WI38 (cell line): ENCODE measurements around the gene SLC23A3.
A peak's percentile ranks its signal among the peaks of the same experiment; 100 is the strongest.

Experiments used
- H3K4me3 ChIP-seq: 2 replicates; pipeline ENCODE4 v1.5.1; 2011; ENCODE audit warnings: low read depth, mild to moderate bottlenecking, control low read depth, low read length
- CTCF ChIP-seq: IDR thresholded peaks from 2 replicates; pipeline ENCODE4 v1.5.1; 2012; ENCODE audit warnings: low read depth, mild to moderate bottlenecking, control low read depth, low read length

SLC23A3 gene

GRCh38 chr2:219161097-219161496 lies 8.7 kb downstream of the SLC23A3 start:
- TF ChIP-seq CTCF: no peak

GRCh38 chr2:219160186-219161017 lies 9.4 kb downstream of the SLC23A3 start, which contains the start of gene NHEJ1:
Gene NHEJ1 (minus strand): TSS chr2:219160815. CDS start chr2:219158362, 2,453 bp downstream.
- peak within 1 kb of the TSS; percentile 60 for H3K4me3 ChIP-seq
- peak; percentile 96 for TF ChIP-seq CTCF

More at GRCh38 chr2:219161097-219161496, 8.7 kb downstream of the SLC23A3 start:
- H3K4me3 ChIP-seq: peak overlapping the region; percentile 60

DNA sequence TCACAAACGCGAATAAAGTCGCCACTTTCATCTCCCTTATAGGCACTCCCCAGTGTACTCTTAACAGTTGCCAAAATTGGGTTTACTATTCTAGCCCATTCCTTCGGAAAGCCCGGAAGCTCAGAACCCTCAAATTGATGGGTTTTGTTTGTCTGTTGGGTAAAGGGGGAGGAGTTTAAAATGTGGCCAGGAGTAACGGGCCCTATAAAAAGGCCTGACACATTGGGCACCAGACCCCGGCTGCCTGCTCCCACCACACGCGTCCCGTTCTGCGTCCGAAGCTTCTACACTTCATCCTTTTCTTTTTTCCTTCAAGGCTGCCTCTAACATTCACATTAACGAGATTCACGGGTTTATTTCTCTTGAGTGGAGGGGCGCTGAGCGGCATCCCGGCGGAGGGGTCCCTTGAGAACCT lies 10.1 kb downstream of the SLC23A3 start:
- no peak for TF ChIP-seq CTCF

GRCh38 chr2:219158586-219158985 lies 11.2 kb downstream of the SLC23A3 start:
- TF ChIP-seq CTCF: no peak
- H3K4me3 ChIP-seq: no peak overlapping the region

More for the DNA sequence above, 10.1 kb downstream of the SLC23A3 start:
- H3K4me3 ChIP-seq: peak overlapping the region; percentile 60

- no peak for TF ChIP-seq CTCF
- H3K4me3 ChIP-seq: no peak overlapping the region
Measured at GRCh38 chr2:219158025-219158424, 11.8 kb downstream of the SLC23A3 start.

- TF ChIP-seq CTCF: no peak
Measured at GRCh38 chr2:219157396-219157795, 12.4 kb downstream of the SLC23A3 start.

GRCh38 chr2:219155054-219155644 lies 14.7 kb downstream of the SLC23A3 start:
- TF ChIP-seq CTCF: peak; percentile 16
- H3K4me3 ChIP-seq: no peak overlapping the region

More at GRCh38 chr2:219157396-219157795, 12.4 kb downstream of the SLC23A3 start:
- H3K4me3 ChIP-seq: no peak overlapping the region
